Pancreas (tissue), 10 donors: ENCODE results near the gene CCND3. TPM values are rescaled to one million over a fixed set of nuclear protein-coding genes. Genes with fewer than 3 reads are reported as not detected.
A peak's percentile ranks its signal among the peaks of the same experiment; 100 is the strongest.

Source experiments
- ATAC-seq, 4 donors: fragments of 200-7000 bp; cut with Tn5 transposase; one replicate each; pipeline versions ENCODE4 v1.8.0 to v1.9.1; 2020; ENCODE audit warnings: mild to moderate bottlenecking in 4 of 4, moderate library complexity in 4 of 4
- DNase-seq, 6 donors: peaks; one replicate each; pipeline ENCODE4 v3.0.0-alpha.2; 2020
- FAIRE-seq: peaks from 2 replicates; lab custom pipeline; 2012; peaks lifted over from hg19 to GRCh38; lab: Jason Lieb, UNC
- H3K27ac ChIP-seq, 4 donors: fragments of 200-600 bp; sonication (generic); 1 replicate in 3 of 4; 2 replicates in 1 of 4; pipeline versions ENCODE4 v1.5.0 to v1.8.0; 2020
- H3K27me3 ChIP-seq, 4 donors: fragments of 200-600 bp; one replicate each; pipeline ENCODE4 v1.8.0; 2021
- H3K36me3 ChIP-seq, 3 donors: fragments of 200-600 bp; sonication (generic) in 1 of 3; one replicate each; pipeline versions ENCODE4 v1.5.0 to v1.8.0; 2020 to 2021
- H3K4me1 ChIP-seq, 3 donors: fragments of 200-600 bp; one replicate each; pipeline ENCODE4 v1.8.0; 2021
- H3K4me3 ChIP-seq, 4 donors: fragments of 200-600 bp; sonication (generic) in 2 of 4; one replicate each; pipeline versions ENCODE4 v1.5.0 to v1.8.0; 2020 to 2021
- H3K9me3 ChIP-seq, 4 donors: fragments of 200-600 bp; one replicate each; pipeline ENCODE4 v1.8.0; 2021
- CTCF ChIP-seq, 4 donors: fragments of 200-600 bp; sonication (generic) in 3 of 4; IDR thresholded peaks; one replicate each; pipeline versions ENCODE4 v1.5.0 to v1.8.0; 2021; ENCODE audit warnings: antibody characterized with exemption in 4 of 4
- WGBS, 2 donors: extraction: QIAGEN DNeasy Blood & Tissue Kit; methylation state at CpG; one replicate each; pipeline ENCODE4 v1.1.7; 2013; 5-methylcytosine and 5-hydroxymethylcytosine counted together
- intact Hi-C, 3 donors: fragments of 100-400 bp; cut with DNase I; formaldehyde crosslinking; loops; one replicate each; pipeline versions ENCODE4 v1.11.1 to v1.14.2; 2022
- polyA plus RNA-seq, 2 donors: library from polyadenylated mRNA; stranded (reverse); fragments of 200-250 nt; gene quantifications; one replicate each; pipeline ENCODE4 v1.2.3, GENCODE V29; 2013
- total RNA-seq, 6 donors: library from RNA; stranded (reverse); fragmentation: NEBNext Ultra II Directional in 4 of 6; extraction: Animal tissue kit (Norgen Biotek cat#: 25700) in 4 of 6; gene quantifications; one replicate each; pipeline versions ENCODE4 v1.2.1 to v1.2.4, GENCODE V29; 2021 to 2023
- donor health status: healthy with polysubstance abuse.
- donor health status: DM: no; HTN: no; CAD: no; lungs with moderate emphysema.
- donor health status: DM: no; HTN: no; CAD: no.
- donor health status: control.
- donor health status: control.
- donor health status: Bipolar disorder and iron deficiency.
- donor health status: DM: yes; HTN: yes; CAD: no.
- donor health status: DM: no; HTN: no; CAD: no.
- donor health status: DM: no; HTN: no; CAD: no.
- donor health status: DM: yes; HTN: yes; CAD: no.

CCND3 gene
- total and polyA plus RNA-seq, 8 donors: 14.2 to 56.6 (median 23.1) TPM

- no peak overlapping the region for H3K4me3 ChIP-seq
- no peak overlapping the region for H3K27ac ChIP-seq
- FAIRE-seq (no peak), DNase-seq (no peak), ATAC-seq (no peak)
- H3K27me3 ChIP-seq: no peaks in the 10 kb centered on the region
- no peak for TF ChIP-seq CTCF (IDR thresholded peaks at IDR 0.05)
- H3K9me3 ChIP-seq: no peaks in the 10 kb centered on the region
- 93 to 97% methylated on average over 1 of the region's 1 CpG for WGBS, 2 donors
- H3K36me3 ChIP-seq: peaks cover 4 to 31% (median 8%) of the 10 kb centered on the region in 3 donors
- H3K4me1 ChIP-seq: peaks cover 10 to 16% (median 11%) of the 10 kb centered on the region in 3 donors
- intact Hi-C loops: no loop called here
These were observed 31.9 kb downstream of the CCND3 start for GRCh38 chr6:41909727-41910126.

- Histone ChIP-seq H3K27me3 (no peaks in the 10 kb centered on the region), H3K4me1 (no peaks in the 10 kb centered on the region), H3K4me3 (no peak overlapping the region), H3K9me3 (no peaks in the 10 kb centered on the region), H3K36me3 (peaks cover 3 to 20% (median 8%) of the 10 kb centered on the region in 3 donors), H3K27ac (no peak overlapping the region)
- intact Hi-C loops: no loop called here
- FAIRE-seq (no peak), DNase-seq (peak in 2 of 6 donors; percentile 19 to 34), ATAC-seq (peak in 3 of 4 donors; percentile 37 to 72 (median 37))
- WGBS, 2 donors: 97 to 100% methylated on average over 1 of the region's 1 CpG
- no peak for TF ChIP-seq CTCF (IDR thresholded peaks at IDR 0.05)
These were observed 39.6 kb downstream of the CCND3 start for GRCh38 chr6:41901882-41902519.

GRCh38 chr6:41900861-41901260, 40.7 kb downstream of the CCND3 start:
- no peak for FAIRE-seq
- Histone ChIP-seq H3K36me3 (peaks cover 0 to 8% (median 0%) of the 10 kb centered on the region in 3 donors), H3K27ac (no peak overlapping the region), H3K9me3 (no peaks in the 10 kb centered on the region), H3K4me3 (no peak overlapping the region), H3K27me3 (no peaks in the 10 kb centered on the region), H3K4me1 (peaks cover 0 to 3% (median 0%) of the 10 kb centered on the region in 3 donors)
- DNase-seq: no peak
- intact Hi-C loops: no loop called here
- 77 to 83% methylated on average over 1 of the region's 1 CpG for WGBS, 2 donors
- ATAC-seq: no peak
- TF ChIP-seq CTCF (IDR thresholded peaks at IDR 0.05): no peak

GRCh38 chr6:41896281-41896680, 45.3 kb downstream of the CCND3 start:
- DNase-seq (no peak), ATAC-seq (no peak), FAIRE-seq (no peak)
- intact Hi-C loops: no loop called here
- Histone ChIP-seq H3K27me3 (no peaks in the 10 kb centered on the region), H3K27ac (peak overlapping the region in 2 of 4 donors; percentile 80), H3K36me3 (no peaks in the 10 kb centered on the region), H3K4me3 (peak overlapping the region in 2 of 4 donors; percentile 67 to 82), H3K9me3 (no peaks in the 10 kb centered on the region), H3K4me1 (peaks cover 0 to 9% (median 0%) of the 10 kb centered on the region in 3 donors)
- TF ChIP-seq CTCF (IDR thresholded peaks at IDR 0.05): no peak
- WGBS, 2 donors: 37 to 50% methylated on average over 3 of the region's 3 CpGs
